Hepatocyte (in vitro differentiated cells): ENCODE data around the gene LRBA.

Experiments used
- CTCF ChIP-seq: fragments of 200-600 bp; sonication (generic); IDR thresholded peaks from 2 replicates; pipeline ENCODE4 v1.5.1; 2016; ENCODE audit warnings: antibody characterized with exemption, mild to moderate bottlenecking; ENCODE audit not compliant: poor library complexity
- EZH2 ChIP-seq: fragments of 200-600 bp; sonication (generic); IDR thresholded peaks from 2 replicates; pipeline ENCODE4 v1.6.1; 2016; ENCODE audit warnings: antibody characterized with exemption, mild to moderate bottlenecking, borderline replicate concordance
- EZH2phosphoT487 ChIP-seq: fragments of 200-600 bp; sonication (generic); IDR thresholded peaks from one replicate; pipeline ENCODE4 v1.6.1; 2018; ENCODE audit warnings: antibody characterized with exemption, mild to moderate bottlenecking, low read depth, moderate library complexity; ENCODE audit not compliant: unreplicated experiment, severe bottlenecking

GRCh38 chr4:150256225-150256620 lies 758.9 kb downstream of the LRBA start:
- TF ChIP-seq CTCF (no peak), EZH2 (no peak), EZH2phosphoT487 (no peak)
